B cell (primary cell): ENCODE measurements around the gene ADAM12. TPM values are rescaled to one million over a fixed set of nuclear protein-coding genes. Genes with fewer than 3 reads are reported as not detected.

ENCODE experiments used
- ATAC-seq: fragments of 200-7000 bp; cut with Tn5 transposase; one replicate; pipeline ENCODE4 v1.10.0; 2021; ENCODE audit warnings: low read depth, mild to moderate bottlenecking, moderate number of reproducible peaks, moderate library complexity
- CTCF ChIA-PET: fragments of 350-600 bp; sonication (Branson Sonifier 250); formaldehyde crosslinking; loops from one replicate; lab custom pipeline; 2021; ENCODE audit warnings: antibody characterized with exemption, inconsistent platforms; lab: Charles Lee
- POLR2A ChIA-PET: fragments of 350-600 bp; sonication (Branson Sonifier 250); formaldehyde crosslinking; loops from one replicate; lab custom pipeline; 2021; ENCODE audit warnings: antibody characterized with exemption; lab: Charles Lee
- DNase-seq: peaks from one replicate; pipeline ENCODE4 v3.0.0; 2013
- H2AFZ ChIP-seq: 2 replicates; pipeline ENCODE4 v1.6.1; 2012; ENCODE audit warnings: mild to moderate bottlenecking, low read depth, low read length; ENCODE audit not compliant: insufficient read depth, poor library complexity, severe bottlenecking
- H3K27ac ChIP-seq, 2 donors: 1 replicate in 1 of 2; 2 replicates in 1 of 2; pipeline ENCODE4 v1.5.1; 2012 to 2013; ENCODE audit warnings: low read length in 2 of 2, mild to moderate bottlenecking in 2 of 2, moderate library complexity in 1 of 2
- H3K27me3 ChIP-seq, 4 experiments: fragments of 200-600 bp in 1 of 4; sonication (generic) in 1 of 4; replicated peaks in 1 of 4; 1 replicate in 2 of 4; 2 replicates in 2 of 4; pipeline versions ENCODE4 v1.6.1 to v1.7.0; 2013 to 2016; ENCODE audit warnings: low read length in 3 of 4, mild to moderate bottlenecking in 2 of 4, mixed read lengths in 1 of 4, moderate library complexity in 1 of 4; ENCODE audit not compliant: insufficient read depth in 4 of 4, control insufficient read depth in 3 of 4; ENCODE audit errors: control extremely low read depth in 1 of 4
- H3K36me3 ChIP-seq, 2 experiments: replicated peaks in 1 of 2; 1 replicate in 1 of 2; 2 replicates in 1 of 2; pipeline versions ENCODE4 v1.6.1 to v1.7.1; 2013; ENCODE audit warnings: low read length in 1 of 2; ENCODE audit not compliant: insufficient read depth in 2 of 2, control insufficient read depth in 1 of 2; ENCODE audit errors: control extremely low read depth in 1 of 2, extremely low read depth in 1 of 2
- H3K4me1 ChIP-seq, 2 donors: fragments of 200-600 bp in 1 of 2; sonication (generic) in 1 of 2; 1 replicate in 1 of 2; 2 replicates in 1 of 2; pipeline versions ENCODE4 v1.5.1 to v1.6.1; 2013 to 2017; ENCODE audit warnings: low read length in 2 of 2; ENCODE audit not compliant: control insufficient read depth in 2 of 2, insufficient read depth in 2 of 2
- H3K4me2 ChIP-seq: replicated peaks from 2 replicates; pipeline ENCODE3; 2012; ENCODE audit warnings: mild to moderate bottlenecking, low read depth, low read length; ENCODE audit not compliant: poor library complexity, severe bottlenecking
- H3K4me3 ChIP-seq, 5 experiments: fragments of 200-600 bp in 1 of 5; sonication (generic) in 1 of 5; 1 replicate in 3 of 5; 2 replicates in 2 of 5; pipeline versions ENCODE4 v1.5.1 to v1.7.0; 2011 to 2016; ENCODE audit warnings: low read length in 4 of 5, mild to moderate bottlenecking in 4 of 5, low read depth in 2 of 5, control low read depth in 1 of 5, moderate library complexity in 1 of 5; ENCODE audit not compliant: insufficient read depth in 1 of 5; ENCODE audit errors: control extremely low read depth in 1 of 5, extremely low read depth in 1 of 5
- H3K79me2 ChIP-seq: fragments of 200-600 bp; sonication (generic); one replicate; pipeline ENCODE4 v1.6.0; 2016; ENCODE audit warnings: low read length; ENCODE audit not compliant: control insufficient read depth, insufficient read depth
- H3K9ac ChIP-seq: fragments of 200-600 bp; sonication (generic); 2 replicates; pipeline ENCODE4 v1.6.1; 2017; ENCODE audit warnings: mild to moderate bottlenecking, low read length, moderate library complexity
- H3K9me3 ChIP-seq, 3 donors: one replicate each; pipeline versions ENCODE4 v1.6.1 to v1.7.1; 2013; ENCODE audit warnings: low read length in 2 of 3; ENCODE audit not compliant: control insufficient read depth in 2 of 3, insufficient read depth in 1 of 3; ENCODE audit errors: control extremely low read depth in 1 of 3
- H4K20me1 ChIP-seq: 2 replicates; pipeline ENCODE4 v1.6.0; 2012; ENCODE audit warnings: mild to moderate bottlenecking, low read length; ENCODE audit not compliant: insufficient read depth, control insufficient read depth, poor library complexity, severe bottlenecking
- H3K27ac Mint-ChIP-seq: one replicate; pipeline ENCODE4 v1.8.0; 2021; ENCODE audit warnings: mixed read lengths
- H3K27me3 Mint-ChIP-seq: one replicate; pipeline ENCODE4 v1.8.0; 2021; ENCODE audit warnings: mixed read lengths
- H3K4me1 Mint-ChIP-seq: one replicate; pipeline ENCODE4 v1.8.0; 2021; ENCODE audit warnings: mixed read lengths
- H3K4me3 Mint-ChIP-seq: one replicate; pipeline ENCODE4 v1.8.0; 2021; ENCODE audit warnings: mixed read lengths
- H3K9me3 Mint-ChIP-seq: one replicate; pipeline ENCODE4 v1.8.0; 2022; ENCODE audit warnings: mixed read lengths; ENCODE audit not compliant: insufficient read depth
- CTCF ChIP-seq: fragments of 200-600 bp; IDR thresholded peaks from one replicate; pipeline ENCODE4 v1.8.0; 2022; ENCODE audit warnings: antibody characterized with exemption, mild to moderate bottlenecking
- EZH2 ChIP-seq: IDR thresholded peaks from 2 replicates; pipeline ENCODE4 v1.6.1; 2012; ENCODE audit warnings: borderline replicate concordance, low read depth, mild to moderate bottlenecking, moderate library complexity, low read length; ENCODE audit not compliant: insufficient read depth, poor library complexity, severe bottlenecking
- WGBS: methylation state at CpG from one replicate; pipeline ENCODE4 v1.1.5; 2013; ENCODE audit warnings: missing lambda C conversion rate; ENCODE audit not compliant: insufficient coverage; 5-methylcytosine and 5-hydroxymethylcytosine counted together
- intact Hi-C: fragments of 100-400 bp; cut with micrococcal nuclease; formaldehyde crosslinking; loops from one replicate; pipeline ENCODE4 v1.10.0; 2022
- polyA plus RNA-seq: library from polyadenylated mRNA; depleted of rRNA; stranded (reverse); fragments of >200 nt; gene quantifications from 2 replicates; pipeline ENCODE4 v1.2.3, GENCODE V29; 2012
- total RNA-seq, 2 donors: library from RNA; stranded (reverse); fragments of 120-200 nt in 1 of 2; gene quantifications; 1 replicate in 1 of 2; 2 replicates in 1 of 2; pipeline versions ENCODE4 v1.2.3 to v1.2.4, GENCODE V29; 2013 to 2022

ADAM12 gene
- total and polyA plus RNA-seq, 2 donors (not counting 1 experiment from before 2014, with no cell fraction given): 0.01 to 0.22 TPM

GRCh38 chr10:126197036-126197543 lies 191.2 kb downstream of the ADAM12 start:
- H3K27me3 Mint-ChIP-seq: peaks cover 3% of the 10 kb centered on the region
- Histone ChIP-seq H4K20me1 (no peaks in the 10 kb centered on the region), H2AFZ (no peak overlapping the region), H3K9ac (no peak overlapping the region), H3K4me2 (no peak overlapping the region), H3K4me3 (no peak overlapping the region), H3K9me3 (no peaks in the 10 kb centered on the region), H3K36me3 (no peaks in the 10 kb centered on the region), H3K27ac (no peak overlapping the region), H3K27me3 (no peaks in the 10 kb centered on the region), H3K4me1 (no peaks in the 10 kb centered on the region), H3K79me2 (no peaks in the 10 kb centered on the region)
- no peaks in the 10 kb centered on the region for H3K4me1 Mint-ChIP-seq
- CTCF ChIA-PET: no interaction called here
- POLR2A ChIA-PET: no interaction called here
- ATAC-seq: no peak
- 91% methylated on average over 9 of the region's 9 CpGs for WGBS
- DNase-seq: no peak
- H3K27ac Mint-ChIP-seq: no peak overlapping the region
- H3K4me3 Mint-ChIP-seq: no peak overlapping the region
- intact Hi-C loops: no loop called here
- no peaks in the 10 kb centered on the region for H3K9me3 Mint-ChIP-seq
- no peak for TF ChIP-seq CTCF
- no peak for TF ChIP-seq EZH2

GRCh38 chr10:126196281-126196680 lies 192.0 kb downstream of the ADAM12 start:
- no peak overlapping the region for H3K4me2 ChIP-seq
- ATAC-seq: no peak
- no peak overlapping the region for H3K4me3 ChIP-seq
- no peaks in the 10 kb centered on the region for H3K27me3 ChIP-seq
- WGBS: 100% methylated on average over 2 of the region's 3 CpGs
- intact Hi-C loops: no loop called here
- H3K79me2 ChIP-seq: no peaks in the 10 kb centered on the region
- no peak overlapping the region for H3K27ac ChIP-seq
- ChIA-PET CTCF (no interaction called here), POLR2A (no interaction called here)
- H3K9me3 Mint-ChIP-seq: no peaks in the 10 kb centered on the region
- no peak overlapping the region for H3K4me3 Mint-ChIP-seq
- H3K27me3 Mint-ChIP-seq: peaks cover 3% of the 10 kb centered on the region
- H3K36me3 ChIP-seq: no peaks in the 10 kb centered on the region
- no peak overlapping the region for H2AFZ ChIP-seq
- no peaks in the 10 kb centered on the region for H3K4me1 Mint-ChIP-seq
- TF ChIP-seq CTCF (no peak), EZH2 (no peak)
- H4K20me1 ChIP-seq: no peaks in the 10 kb centered on the region
- H3K4me1 ChIP-seq: no peaks in the 10 kb centered on the region
- H3K9ac ChIP-seq: no peak overlapping the region
- no peak for DNase-seq
- H3K27ac Mint-ChIP-seq: no peak overlapping the region
- H3K9me3 ChIP-seq: peaks cover 0 to 3% (median 0%) of the 10 kb centered on the region in 3 donors
